GM18870 (cell line): ENCODE measurements around the gene NFASC.

ENCODE experiments used
- ATAC-seq: cut with Tn5 transposase; IDR thresholded peaks from one replicate; pipeline ENCODE4 v1.9.1; 2021; ENCODE audit warnings: moderate library complexity; ENCODE audit not compliant: unreplicated experiment

Gene NFASC

DNA sequence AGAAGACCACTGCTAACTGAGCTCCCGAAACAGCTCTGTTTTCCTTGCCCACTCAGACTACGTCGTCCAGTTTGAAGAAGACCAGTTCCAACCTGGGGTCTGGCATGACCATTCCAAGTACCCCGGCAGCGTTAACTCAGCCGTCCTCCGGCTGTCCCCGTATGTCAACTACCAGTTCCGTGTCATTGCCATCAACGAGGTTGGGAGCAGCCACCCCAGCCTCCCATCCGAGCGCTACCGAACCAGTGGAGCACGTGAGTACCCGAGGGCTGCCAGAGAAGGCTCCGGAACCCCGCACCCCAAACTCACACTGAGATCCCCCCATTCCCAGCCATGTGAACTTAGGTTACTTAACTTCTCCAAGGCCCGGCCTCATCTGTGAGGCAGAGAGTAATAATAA, 108.6 kb downstream of the NFASC start:
- ATAC-seq: no peak

DNA sequence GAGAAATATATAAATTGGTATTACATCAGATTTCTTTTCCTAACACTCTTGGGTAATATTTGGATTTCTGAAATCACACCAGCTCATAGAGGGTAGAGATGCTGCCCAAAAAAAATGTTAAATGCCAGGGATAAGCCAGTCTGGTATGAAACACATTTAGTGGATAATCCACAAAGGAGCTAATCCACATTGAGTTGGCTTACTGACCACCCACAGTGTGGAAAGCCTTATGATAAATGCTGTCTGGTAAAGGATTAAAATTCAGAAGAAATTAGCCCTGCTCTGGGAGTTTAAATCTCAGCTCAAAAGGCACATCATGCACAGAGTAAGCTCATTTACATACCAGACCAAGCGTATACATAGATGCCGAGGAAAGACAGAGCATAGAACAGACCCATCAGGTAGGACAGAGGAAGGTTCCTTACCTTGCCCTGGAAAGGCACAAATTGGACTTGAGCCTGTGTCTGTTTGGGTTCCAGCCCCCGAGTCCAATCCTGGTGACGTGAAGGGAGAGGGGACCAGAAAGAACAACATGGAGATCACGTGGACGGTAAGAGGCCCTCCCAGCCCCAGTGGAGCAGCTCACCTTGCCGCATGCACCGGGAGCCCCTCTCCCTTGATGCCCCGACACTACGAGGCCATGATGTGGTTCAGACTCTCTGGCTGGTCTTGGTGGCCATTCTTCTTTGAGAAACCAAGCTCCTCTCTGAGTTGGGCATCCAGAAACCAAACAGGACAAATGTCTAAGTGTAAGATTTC, 109.4 kb downstream of the NFASC start:
- ATAC-seq: no peak

DNA sequence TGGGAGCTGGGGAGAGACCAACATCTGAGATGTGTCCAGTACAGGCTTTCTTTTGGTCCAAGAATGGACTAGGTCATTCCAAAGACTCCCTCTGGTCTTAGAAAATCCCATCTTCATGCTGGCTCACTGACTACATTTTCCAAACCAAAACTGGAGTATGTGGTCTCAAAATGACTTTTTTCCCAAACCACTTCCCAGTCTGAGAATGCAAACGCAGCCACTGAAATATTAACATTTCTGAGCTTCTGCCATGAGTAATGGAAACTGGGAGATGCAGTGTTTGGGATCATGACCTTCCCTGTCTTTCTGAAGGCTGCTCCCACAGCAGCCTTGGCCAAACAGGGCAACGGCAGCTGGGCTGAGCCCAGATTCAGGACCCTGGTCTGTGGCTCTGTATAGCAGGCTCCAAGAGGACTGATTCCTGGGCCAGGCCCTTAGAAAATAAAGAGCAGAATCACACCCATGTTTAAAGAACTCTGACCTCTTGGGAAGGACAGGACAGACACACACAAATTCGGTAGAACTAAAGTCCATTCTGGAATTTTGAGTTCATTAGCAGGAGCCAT, 110.3 kb downstream of the NFASC start:
- ATAC-seq: no peak

DNA sequence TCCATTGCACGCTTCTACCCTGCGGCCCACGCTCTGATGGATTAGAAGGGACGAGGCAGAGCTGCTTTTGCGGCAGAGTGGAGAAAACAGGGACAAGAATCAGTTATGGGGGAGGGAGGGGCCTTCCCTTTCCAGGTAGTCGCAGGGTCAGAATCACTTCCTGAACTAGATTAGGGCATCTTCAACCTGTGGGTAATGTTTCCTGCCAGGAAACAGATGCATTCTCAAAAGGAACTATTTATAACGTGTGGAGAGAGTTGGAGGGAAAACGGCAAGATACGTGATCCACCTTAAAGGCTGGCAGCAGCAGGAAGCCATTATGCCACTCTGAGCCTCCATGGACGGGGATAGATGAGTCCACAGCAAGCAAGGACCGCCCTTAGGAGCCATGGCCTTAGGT, 112.5 kb downstream of the NFASC start:
- ATAC-seq: no peak

DNA sequence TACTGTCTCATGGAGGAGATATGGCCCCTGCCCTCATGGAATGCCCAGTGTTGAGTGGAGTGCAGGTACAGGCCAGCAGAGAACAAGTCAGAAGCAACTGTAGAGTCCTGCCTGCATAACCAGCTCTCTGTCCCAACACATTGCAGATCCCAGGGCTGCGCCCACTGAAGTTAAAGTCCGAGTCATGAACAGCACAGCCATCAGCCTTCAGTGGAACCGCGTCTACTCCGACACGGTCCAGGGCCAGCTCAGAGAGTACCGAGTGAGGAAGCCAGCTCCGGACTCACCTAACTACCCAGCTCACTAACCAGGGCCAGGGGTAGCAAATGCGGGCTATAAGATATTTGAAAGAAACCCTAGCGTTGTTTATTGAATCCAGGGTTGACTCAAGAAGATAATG, 113.2 kb downstream of the NFASC start:
- ATAC-seq: no peak

DNA sequence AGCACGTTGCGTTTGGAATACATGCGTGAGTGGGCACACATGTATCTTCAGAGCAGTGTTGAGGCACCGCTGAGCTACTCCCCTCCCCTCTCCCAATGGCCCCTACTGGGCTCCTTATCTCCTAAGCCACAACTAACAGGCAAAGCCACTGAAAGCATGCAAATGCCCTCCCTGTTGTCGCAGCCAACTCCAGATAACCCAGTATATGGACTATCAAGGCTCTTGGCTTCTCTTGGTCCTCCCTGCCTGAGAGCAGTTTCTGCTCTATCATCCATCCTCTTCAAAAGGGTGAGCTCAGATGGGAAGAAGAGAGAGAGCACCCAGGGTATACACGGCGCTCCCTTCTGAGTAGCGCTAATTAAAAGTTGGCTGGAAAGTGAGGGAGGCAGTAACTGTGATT, 113.8 kb downstream of the NFASC start:
- no peak for ATAC-seq

DNA sequence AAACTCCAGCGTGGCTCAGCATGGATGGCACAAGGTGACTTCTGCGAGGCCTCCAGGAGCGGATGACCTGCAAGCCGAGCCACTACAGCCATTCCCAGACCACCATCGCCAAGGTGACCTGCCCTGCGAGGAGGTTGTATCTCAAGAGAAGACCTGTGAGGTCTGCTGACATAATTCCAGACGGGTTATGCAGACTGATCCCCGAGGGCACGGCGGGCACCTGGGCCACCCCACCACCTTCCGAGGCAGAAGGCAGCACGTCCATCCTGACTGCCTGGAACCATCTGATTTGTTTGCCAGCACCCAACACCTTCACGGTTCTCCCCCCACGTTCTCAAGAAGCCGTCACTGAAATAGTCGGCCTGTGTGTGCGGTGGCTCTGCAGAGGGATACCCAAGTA, 115.5 kb downstream of the NFASC start:
- ATAC-seq: no peak

DNA sequence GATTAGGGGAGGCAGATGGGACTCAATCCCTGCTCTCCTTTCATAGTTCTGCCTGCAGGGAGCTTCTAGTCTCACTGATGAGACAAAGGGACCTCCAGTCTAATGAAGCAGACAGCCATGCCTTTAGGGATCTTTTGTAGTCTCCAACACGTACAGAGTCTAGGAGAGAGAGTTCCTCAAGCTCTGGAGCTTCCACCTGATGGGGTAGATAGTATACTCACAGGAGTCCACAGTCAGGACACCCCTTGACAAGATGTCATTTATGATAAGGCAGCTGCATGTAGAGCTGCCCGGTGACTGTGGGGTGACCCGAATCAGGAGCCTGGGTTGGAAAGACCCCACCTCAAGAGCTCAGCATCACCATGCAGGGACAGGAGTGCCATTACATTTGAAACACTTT, 117.0 kb downstream of the NFASC start:
- ATAC-seq: no peak

DNA sequence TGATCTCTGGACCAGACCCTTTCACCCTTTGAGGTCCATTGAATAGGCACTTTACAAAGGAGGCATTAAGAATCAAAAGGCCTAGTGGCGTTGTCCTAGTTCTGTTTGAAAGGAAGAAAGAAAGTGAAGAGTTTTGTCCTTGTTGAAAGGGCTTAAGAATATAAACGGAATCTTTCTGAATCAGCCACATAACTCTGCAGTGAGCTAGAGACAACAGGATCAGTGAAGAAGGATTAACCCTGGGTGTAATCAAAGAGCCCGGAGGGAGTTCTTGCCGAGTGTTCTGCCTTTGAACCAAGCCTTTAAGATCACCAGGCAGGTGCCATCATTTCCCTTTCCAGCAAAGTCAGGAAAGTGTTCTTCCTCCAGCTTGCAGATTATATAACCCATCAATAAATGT, 117.5 kb downstream of the NFASC start:
- ATAC-seq: no peak

DNA sequence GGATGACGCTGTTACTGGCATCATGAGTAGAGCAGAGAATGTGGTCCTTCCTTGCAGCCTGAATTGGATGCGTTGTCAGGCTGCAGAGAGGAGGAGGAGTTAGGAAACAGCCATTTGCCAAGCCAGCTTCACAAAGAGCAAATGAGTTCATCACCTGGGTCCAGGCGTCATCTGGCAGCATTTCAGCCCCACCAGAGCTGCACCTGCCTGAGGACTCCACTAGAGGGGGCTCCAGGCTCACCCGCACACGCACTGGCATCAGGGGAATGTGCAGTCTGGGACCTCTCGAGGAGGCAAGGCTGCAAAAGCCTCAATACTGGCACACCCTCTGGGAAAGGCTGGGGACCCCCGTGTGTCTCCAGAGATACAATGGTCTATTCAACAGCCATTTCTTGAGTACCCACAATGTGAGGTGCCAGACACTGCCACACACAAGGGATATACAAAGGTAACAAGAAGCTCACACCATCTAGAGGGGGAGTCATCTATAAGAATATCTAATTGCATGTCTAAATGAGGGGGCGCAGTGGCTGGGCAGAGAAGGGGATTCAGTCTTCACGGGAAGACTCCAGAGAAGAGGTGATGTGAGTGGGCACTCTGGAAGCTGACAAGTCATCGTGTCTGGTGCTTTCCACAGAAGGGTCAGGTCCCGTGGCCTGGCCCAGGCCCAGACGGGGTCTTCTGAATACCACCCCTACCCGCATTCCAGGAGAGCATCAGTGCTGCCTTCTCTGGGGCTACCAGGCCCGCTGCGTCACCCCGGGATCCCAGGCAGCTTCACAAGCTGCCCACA, 118.8 kb downstream of the NFASC start:
- no peak for ATAC-seq

DNA sequence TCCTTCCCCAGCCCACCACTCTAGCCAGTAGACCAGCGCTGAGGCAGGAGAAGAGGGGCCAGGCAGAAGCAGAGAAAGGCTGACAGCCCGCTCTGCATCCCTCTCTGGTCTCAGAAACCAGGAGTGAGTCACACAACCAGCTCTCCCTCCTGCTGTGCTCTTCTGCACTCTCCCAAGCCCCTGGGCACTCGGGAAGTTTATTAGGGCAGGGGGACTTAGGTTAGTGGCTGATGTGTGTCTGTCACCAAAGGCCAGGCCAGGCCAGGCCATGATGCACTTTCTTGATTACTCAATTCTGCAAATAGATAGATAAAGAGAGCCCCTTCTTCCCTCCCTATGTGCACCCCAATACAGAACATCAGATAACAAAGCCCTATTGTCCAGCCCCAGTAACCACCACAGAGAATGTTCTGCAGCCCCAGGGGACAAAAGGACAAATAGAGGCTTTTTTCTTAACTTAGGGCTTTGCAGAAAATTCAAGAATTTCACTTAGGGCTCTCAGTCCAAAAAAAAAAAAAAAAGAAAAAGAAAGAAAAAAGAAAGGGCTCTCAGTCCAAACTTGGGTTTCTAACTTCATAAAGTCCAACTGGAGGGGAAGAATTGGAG, 119.5 kb downstream of the NFASC start:
- no peak for ATAC-seq

DNA sequence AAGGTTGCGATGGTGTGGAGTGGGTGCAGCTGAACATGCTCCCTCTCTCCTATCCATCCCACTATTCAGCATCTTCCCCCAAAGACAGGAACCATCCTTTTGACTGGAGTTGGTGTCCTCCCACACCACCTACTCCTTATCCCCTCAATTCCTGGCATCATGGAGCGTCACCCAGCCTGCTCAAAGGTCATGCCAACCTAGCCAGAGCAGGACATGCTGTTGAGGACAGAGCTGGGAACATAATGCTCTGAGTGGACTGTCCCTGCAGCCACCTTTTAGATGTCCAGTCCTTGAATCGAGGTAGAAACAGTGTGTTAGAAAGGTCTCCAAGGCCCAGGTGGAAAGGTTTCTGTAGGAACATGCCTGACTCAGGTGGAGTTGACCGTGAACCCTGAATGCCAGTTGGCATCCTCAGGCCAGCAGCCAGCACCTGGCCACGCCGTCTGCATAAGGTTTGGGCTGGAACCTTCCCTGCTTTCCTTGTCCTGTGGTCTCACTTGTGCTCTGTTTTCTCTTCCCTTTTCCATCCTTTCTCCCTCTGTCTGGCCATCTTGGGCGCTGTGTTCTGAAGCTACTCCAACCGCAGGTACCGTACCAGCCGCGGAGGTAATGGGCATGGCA, 120.2 kb downstream of the NFASC start:
- no peak for ATAC-seq

DNA sequence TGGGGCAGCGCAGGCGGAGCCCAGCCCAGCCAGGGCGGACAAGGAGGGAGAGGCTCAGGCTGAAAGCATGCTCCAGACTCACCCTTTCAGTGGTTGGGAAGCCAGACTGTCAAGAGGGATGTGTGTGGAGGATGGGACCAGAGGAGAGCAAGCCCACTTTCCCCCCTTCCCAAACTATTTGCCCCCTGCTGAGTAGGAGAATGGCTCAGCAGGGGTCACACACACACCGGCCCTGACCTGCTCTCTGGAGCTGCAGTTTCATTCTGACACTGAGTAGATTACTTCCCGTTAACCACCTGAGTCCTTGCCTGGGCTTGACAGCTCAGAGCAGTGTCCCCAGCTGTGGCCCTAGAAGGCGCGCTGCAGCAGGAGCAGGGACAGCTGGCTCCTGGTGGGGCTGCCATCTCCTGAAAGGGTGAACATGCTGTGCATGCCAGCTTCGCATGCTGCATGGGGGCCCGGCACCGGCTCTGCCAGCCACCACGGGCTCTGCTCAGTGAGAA, 120.7 kb downstream of the NFASC start:
- ATAC-seq: no peak

DNA sequence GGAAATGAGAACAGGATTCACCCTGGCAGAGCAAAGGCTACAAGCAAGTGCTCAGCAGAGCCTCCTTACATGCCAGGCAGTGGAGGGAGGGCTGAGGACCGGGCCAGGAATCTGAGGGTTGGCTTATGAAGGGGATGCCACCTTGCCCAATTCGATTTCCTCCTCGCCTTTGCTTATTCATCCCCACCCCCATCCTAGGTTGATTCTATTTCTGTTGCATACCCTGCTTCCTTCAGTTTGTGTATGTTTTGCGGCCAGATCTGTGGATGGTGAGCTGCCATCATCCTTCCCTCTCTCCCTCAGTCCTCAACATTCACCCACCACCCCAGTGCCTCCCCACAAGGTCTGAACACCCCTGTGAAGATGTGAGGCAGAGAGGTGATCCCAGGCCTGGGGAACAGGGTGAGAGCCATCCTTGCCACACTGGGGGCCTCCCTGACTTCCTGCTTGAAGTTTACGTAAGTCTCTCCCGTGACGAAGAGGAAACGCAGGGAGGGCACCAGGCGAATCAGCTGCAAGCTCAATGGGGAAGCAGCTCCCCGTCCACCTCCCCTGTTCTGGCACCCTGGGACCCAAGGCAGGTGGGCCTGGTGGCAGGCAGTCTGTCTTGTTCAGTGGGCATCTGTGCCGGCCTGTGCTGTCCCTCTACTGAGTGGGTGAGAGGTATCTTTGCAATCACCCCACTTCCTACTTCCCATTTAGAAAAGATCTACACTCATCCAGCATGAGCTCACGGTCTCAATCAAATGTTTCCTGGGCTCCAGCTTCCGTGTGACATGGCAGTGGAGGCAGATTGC, 121.7 kb downstream of the NFASC start:
- no peak for ATAC-seq

DNA sequence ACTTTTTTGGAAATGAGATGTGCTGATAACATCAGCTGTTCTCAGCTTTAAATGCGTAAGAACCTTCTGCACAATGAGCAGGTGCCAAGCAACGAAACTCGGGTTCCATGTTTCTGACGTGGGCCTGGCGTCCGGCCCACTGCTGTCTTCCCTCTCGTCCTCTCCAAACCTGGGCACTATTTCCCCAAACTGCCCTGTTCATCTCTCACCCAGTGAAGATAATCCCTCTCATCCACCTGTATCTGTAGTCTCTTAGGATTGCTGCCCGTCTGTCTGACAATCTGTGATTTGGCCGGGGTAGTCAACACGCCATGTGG, 122.3 kb downstream of the NFASC start:
- no peak for ATAC-seq

DNA sequence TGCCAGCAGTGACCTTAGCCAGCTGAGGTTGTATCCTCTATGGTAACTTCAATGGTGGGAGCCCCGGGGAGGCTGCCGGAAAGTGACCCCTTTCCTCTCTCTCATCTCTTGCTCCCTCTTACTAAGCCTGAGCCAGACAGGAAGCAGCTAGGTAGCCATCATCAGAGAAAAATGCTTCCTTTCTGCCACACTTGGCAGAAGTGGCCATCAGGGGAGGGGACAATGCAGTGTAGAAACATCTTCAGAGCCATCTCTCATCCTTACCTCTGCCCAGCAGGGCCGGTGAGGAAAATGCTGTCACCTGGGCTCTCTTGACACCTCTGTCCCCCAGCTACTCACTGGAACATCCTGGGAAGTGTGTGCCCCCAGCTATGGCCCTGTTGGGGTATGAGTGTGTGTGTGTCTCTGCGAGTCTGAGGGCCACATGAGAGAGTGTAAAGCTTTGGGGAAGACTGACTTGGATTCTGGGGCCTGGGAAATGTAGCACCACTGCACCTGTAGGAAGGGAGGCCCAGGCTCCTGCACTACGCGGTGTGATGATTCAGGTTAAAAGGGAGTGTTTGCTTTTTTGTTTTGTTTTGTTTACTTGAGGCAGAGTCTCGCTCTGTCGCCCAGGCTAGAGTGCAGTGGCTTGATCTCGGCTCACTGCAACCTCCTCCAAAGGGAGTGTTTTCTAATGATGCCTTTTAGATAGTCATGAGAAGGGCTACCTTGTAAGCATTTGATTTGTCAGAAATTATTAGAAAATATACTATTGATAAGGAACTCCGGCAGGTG, 123.6 kb downstream of the NFASC start:
- ATAC-seq: no peak

DNA sequence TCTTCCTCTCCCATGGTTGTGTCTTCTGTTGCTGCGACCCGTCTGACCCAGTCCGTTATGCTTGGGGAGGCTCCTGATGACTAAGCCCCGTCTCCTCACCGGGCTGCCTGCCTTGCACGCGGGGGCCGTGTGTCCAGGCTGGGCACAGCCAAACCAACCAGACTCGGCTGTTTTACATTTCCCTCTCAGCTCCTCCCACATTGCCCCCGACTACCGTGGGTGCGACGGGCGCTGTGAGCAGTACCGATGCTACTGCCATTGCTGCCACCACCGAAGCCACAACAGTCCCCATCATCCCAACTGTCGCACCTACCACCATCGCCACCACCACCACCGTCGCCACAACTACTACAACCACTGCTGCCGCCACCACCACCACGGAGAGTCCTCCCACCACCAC, 126.3 kb downstream of the NFASC start:
- no peak for ATAC-seq

DNA sequence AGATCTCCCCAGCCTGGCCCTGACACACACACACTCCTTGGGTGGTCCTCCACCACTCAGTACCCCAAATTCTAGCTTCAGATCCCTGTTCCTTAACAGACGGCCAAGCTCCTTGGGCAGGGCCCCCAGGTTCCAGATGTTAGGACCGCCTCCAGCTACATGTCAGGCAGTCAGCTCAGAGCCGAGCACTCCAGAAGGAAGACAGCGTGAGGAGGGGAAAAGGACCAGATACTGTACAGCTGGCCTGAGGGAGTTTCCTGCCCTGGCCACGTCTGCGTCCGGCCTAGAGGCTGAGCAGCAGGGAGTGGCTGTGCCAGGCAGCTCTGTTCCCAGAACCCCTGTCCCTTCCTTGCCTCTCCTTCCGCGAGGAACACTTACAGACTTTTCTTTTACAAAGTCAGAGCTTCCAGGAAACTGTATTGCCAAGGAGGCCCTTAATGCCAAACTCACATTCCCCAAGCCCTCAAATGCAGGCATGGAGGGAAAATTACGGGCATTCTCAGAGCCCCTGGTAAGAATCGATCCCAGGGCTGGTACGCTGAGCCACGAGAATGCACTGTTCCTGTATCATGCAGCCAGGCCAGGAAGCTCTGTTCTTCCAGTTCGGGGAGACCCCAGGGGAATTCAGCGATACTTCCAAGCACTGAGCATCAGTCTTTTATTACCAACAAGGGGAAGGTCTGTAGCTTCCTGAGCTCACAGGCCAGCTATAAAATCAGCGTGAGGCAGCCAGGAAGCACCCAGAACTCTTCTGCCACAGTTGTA, 127.1 kb downstream of the NFASC start:
- no peak for ATAC-seq

DNA sequence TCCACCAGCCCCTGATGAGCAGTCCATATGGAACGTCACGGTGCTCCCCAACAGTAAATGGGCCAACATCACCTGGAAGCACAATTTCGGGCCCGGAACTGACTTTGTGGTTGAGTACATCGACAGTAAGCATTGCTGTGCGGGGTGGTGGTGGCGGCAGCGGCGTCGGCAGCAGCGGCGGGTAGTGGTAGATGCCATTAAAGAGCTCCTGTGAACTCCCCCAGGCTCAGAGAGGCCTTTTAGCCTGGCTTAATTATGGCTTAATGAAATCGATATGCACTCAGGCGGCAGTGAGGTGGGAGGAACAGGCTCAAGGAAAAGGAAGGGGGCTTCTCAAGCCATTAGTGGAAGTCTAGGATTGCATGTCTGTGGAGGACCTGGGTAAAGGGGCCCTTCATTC, 130.5 kb downstream of the NFASC start:
- ATAC-seq: no peak
